ENCODE results near the gene NEK8.
A peak's percentile ranks its signal among the peaks of the same experiment; 100 is the strongest.

- TF ChIP-seq CTCF (IDR thresholded peaks at IDR 0.05), result peak in 1 of 7 experiments; percentile 51
- TF ChIP-seq POLR2A (IDR thresholded peaks at IDR 0.05), result no peak
- TF ChIP-seq EP300 (IDR thresholded peaks at IDR 0.05), result no peak
- peak; percentile 27 to 87 (median 76) for TF ChIP-seq POLR2AphosphoS5 (IDR thresholded peaks at IDR 0.05)
These were observed 14.9 kb downstream of the NEK8 start, which contains the start of gene TRAF4 for GRCh38 chr17:28743243-28744103.
